ENCODE measurements around the gene RAB40B.

The RAB40B gene

GRCh38 chr17:82683534-82683933, 15.0 kb downstream of the RAB40B start:
- Histone ChIP-seq H3K36me3 (replicated peaks; ENCODE audit: low read depth, low read length) (peaks cover 24% of the 10 kb centered on the region), H4K20me1 (ENCODE audit: insufficient read depth, low read length) (no peaks in the 10 kb centered on the region), H3K27me3 (ENCODE audit: low read depth, low read length) (no peaks in the 10 kb centered on the region), H3K4me2 (ENCODE audit: low read length) (no peak overlapping the region), H3K9me3 (ENCODE audit: insufficient read depth, low read length) (peaks cover 7% of the 10 kb centered on the region; the same call in 1 of the 2 replicates), H3K27ac (ENCODE audit: low read length) (peak overlapping the region; percentile 95), H2AFZ (ENCODE audit: low read depth, low read length) (no peak overlapping the region), H3K9ac (ENCODE audit: low read length) (no peak overlapping the region), H3K79me2 (ENCODE audit: low read length) (peaks cover 8% of the 10 kb centered on the region; the same call in 1 of the 2 replicates), H3K4me1 (ENCODE audit: low read length) (peaks cover 60% of the 10 kb centered on the region), H3K4me3 (ENCODE audit: low read length) (no peak overlapping the region)
- TF ChIP-seq CTCF (IDR thresholded peaks at IDR 0.05; ENCODE audit: low read depth, low read length) (no peak), EZH2phosphoT487 (IDR thresholded peaks at IDR 0.05; ENCODE audit: low read depth) (no peak)

- Histone ChIP-seq H4K20me1 (ENCODE audit: insufficient read depth, low read length) (no peaks in the 10 kb centered on the region), H3K27me3 (ENCODE audit: low read depth, low read length) (no peaks in the 10 kb centered on the region), H3K9me3 (ENCODE audit: insufficient read depth, low read length) (peaks cover 7% of the 10 kb centered on the region; the same call in 1 of the 2 replicates), H3K79me2 (ENCODE audit: low read length) (peaks cover 12% of the 10 kb centered on the region), H3K27ac (ENCODE audit: low read length) (no peak overlapping the region), H3K9ac (ENCODE audit: low read length) (no peak overlapping the region), H3K4me2 (ENCODE audit: low read length) (no peak overlapping the region), H3K4me3 (ENCODE audit: low read length) (no peak overlapping the region), H3K4me1 (ENCODE audit: low read length) (peaks cover 57% of the 10 kb centered on the region), H3K36me3 (replicated peaks; ENCODE audit: low read depth, low read length) (peaks cover 24% of the 10 kb centered on the region), H2AFZ (ENCODE audit: low read depth, low read length) (no peak overlapping the region)
- TF ChIP-seq CTCF (IDR thresholded peaks at IDR 0.05; ENCODE audit: low read depth, low read length) (no peak), EZH2phosphoT487 (IDR thresholded peaks at IDR 0.05; ENCODE audit: low read depth) (no peak)
Observed at GRCh38 chr17:82681547-82681946, 17.0 kb downstream of the RAB40B start.

DNA sequence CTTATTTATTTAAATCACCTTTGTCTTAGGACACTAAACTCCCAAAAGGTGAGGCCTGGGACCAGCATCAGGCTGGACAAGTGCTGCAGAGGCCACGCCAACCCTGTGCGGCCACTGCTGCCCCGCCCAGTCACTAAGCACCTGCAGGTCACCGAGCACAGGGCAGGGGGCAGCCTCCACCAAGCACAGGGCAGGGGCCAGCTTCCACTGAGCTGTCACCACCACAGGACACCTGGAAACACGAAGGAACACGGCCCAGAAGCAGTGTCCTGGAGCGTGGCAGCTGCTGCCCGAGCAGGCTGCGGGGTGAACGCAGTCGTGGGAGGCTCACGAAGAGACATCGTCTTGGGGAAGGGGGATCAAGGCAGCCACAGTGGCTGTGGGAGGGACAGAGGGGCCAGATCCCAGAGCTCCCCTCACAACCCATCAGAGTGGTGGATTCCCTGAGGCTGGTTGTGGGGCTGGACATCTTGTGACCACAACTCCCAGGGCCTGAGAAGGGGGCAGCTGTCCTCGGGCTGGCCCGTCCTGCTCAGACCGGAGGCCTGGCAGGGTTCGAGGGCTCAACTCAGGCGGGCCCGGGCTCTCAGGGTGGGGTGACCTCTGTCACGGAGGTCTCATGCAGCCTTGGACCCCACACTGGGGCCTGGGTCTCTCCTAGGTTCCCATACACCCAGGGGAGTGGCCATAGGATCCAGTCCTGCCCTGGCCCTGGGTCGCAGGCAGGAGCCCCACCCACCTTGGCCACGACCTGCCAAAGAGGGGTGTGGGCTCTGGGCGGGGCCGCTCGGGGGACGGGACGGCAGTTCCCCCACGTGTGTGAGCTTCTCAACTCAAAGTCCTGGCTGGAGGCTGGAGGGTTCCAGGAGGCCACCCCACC, 18.7 kb downstream of the RAB40B start:
- no peak overlapping the region for H3K4me2 ChIP-seq (ENCODE audit: low read length)
- H3K4me3 ChIP-seq (ENCODE audit: low read length), result no peak overlapping the region
- H3K27me3 ChIP-seq (ENCODE audit: low read depth, low read length), result no peaks in the 10 kb centered on the region
- H3K27ac ChIP-seq (ENCODE audit: low read length), result peak overlapping the region; percentile 95
- H3K9me3 ChIP-seq (ENCODE audit: insufficient read depth, low read length), result peaks cover 7% of the 10 kb centered on the region; the same call in 1 of the 2 replicates
- H3K9ac ChIP-seq (ENCODE audit: low read length), result peak overlapping the region; percentile 35; the same call in 1 of the 2 replicates
- H3K36me3 ChIP-seq (replicated peaks; ENCODE audit: low read depth, low read length), result peaks cover 24% of the 10 kb centered on the region
- H3K79me2 ChIP-seq (ENCODE audit: low read length), result peaks cover 12% of the 10 kb centered on the region
- TF ChIP-seq EZH2phosphoT487 (IDR thresholded peaks at IDR 0.05; ENCODE audit: low read depth) (no peak), CTCF (IDR thresholded peaks at IDR 0.05; ENCODE audit: low read depth, low read length) (peak; percentile 22; the same call in 1 of the 2 replicates)
- H4K20me1 ChIP-seq (ENCODE audit: insufficient read depth, low read length), result no peaks in the 10 kb centered on the region
- H2AFZ ChIP-seq (ENCODE audit: low read depth, low read length), result no peak overlapping the region
- peaks cover 43% of the 10 kb centered on the region for H3K4me1 ChIP-seq (ENCODE audit: low read length)

DNA sequence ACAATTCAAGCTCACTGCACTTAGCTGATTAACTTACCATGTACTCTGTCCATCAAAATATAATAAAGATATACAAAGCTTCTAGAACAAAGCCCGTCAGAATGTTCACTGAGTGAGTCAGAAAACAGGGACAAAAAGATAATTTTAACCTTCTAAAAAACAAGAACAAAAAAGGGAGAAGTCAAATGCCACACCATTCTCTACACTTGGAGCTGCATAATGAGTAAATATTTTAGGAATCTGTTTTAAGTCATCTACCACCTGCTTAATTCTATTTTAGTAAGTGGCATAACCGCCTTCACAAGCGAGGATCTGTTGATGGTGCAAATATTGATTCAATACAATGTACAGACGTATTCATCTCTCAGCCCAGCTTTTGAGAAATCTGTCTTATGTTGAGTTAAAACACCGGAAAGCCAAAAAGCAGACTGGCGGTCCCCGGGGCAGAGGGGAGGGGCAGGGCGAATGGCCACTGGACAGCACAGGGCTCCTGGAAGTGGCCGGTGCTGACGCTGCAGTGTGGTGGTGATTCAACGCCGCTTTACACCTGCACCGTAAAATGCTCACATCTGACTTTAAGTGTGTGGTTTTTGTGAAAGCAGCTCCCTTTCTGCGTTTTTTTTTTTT, 20.1 kb downstream of the RAB40B start:
- H4K20me1 ChIP-seq (ENCODE audit: insufficient read depth, low read length), result no peaks in the 10 kb centered on the region
- H3K27ac ChIP-seq (ENCODE audit: low read length), result peak overlapping the region; percentile 95
- H3K9me3 ChIP-seq (ENCODE audit: insufficient read depth, low read length), result peaks cover 7% of the 10 kb centered on the region; the same call in 1 of the 2 replicates
- TF ChIP-seq EZH2phosphoT487 (IDR thresholded peaks at IDR 0.05; ENCODE audit: low read depth), result no peak
- TF ChIP-seq CTCF (IDR thresholded peaks at IDR 0.05; ENCODE audit: low read depth, low read length), result no peak
- peaks cover 20% of the 10 kb centered on the region for H3K36me3 ChIP-seq (replicated peaks; ENCODE audit: low read depth, low read length)
- H3K27me3 ChIP-seq (ENCODE audit: low read depth, low read length), result no peaks in the 10 kb centered on the region
- H2AFZ ChIP-seq (ENCODE audit: low read depth, low read length), result peak overlapping the region; percentile 7; the same call in 1 of the 2 replicates
- peaks cover 29% of the 10 kb centered on the region for H3K4me1 ChIP-seq (ENCODE audit: low read length)
- peak overlapping the region; percentile 69 for H3K4me3 ChIP-seq (ENCODE audit: low read length)
- peak overlapping the region; percentile 71 for H3K4me2 ChIP-seq (ENCODE audit: low read length)
- H3K9ac ChIP-seq (ENCODE audit: low read length), result peak overlapping the region; percentile 73
- H3K79me2 ChIP-seq (ENCODE audit: low read length), result peaks cover 12% of the 10 kb centered on the region
